Islet of Langerhans (tissue), 1 donor: ENCODE results near the gene LASP1NB.
"Not testable (repeated sequence)": the region's sequence is repeated elsewhere in the genome, so short reads cannot be mapped to it uniquely, and the experiment has no call there.

Experiments
- FAIRE-seq: peaks from one replicate; lab custom pipeline; 2011; peaks lifted over from hg19 to GRCh38; lab: Jason Lieb, UNC

LASP1NB gene

GRCh38 chr17:38897176-38897575 is 28.2 kb upstream of the LASP1NB start:
- FAIRE-seq = no peak

- no peak for FAIRE-seq
Observed at GRCh38 chr17:38897671-38898290, 27.6 kb upstream of the LASP1NB start.

- no peak for FAIRE-seq
Observed at GRCh38 chr17:38898291-38898679, 27.1 kb upstream of the LASP1NB start.

GRCh38 chr17:38898812-38899348 is 26.5 kb upstream of the LASP1NB start:
- FAIRE-seq = no peak

- FAIRE-seq = no peak
Observed at GRCh38 chr17:38899421-38899820, 26.0 kb upstream of the LASP1NB start.

GRCh38 chr17:38900978-38901656 is 24.3 kb upstream of the LASP1NB start:
- FAIRE-seq = no peak

GRCh38 chr17:38903404-38903803 is 22.0 kb upstream of the LASP1NB start:
- no peak for FAIRE-seq

- no peak for FAIRE-seq
Observed at GRCh38 chr17:38904892-38905291, 20.5 kb upstream of the LASP1NB start.

GRCh38 chr17:38905375-38905774 is 20.0 kb upstream of the LASP1NB start:
- FAIRE-seq = no peak

- FAIRE-seq = no peak
Observed at GRCh38 chr17:38906460-38907228, 18.8 kb upstream of the LASP1NB start.

- no peak for FAIRE-seq
Observed at GRCh38 chr17:38907930-38908675, 17.3 kb upstream of the LASP1NB start.

- no peak for FAIRE-seq
Observed at GRCh38 chr17:38908676-38909181, 16.7 kb upstream of the LASP1NB start.

GRCh38 chr17:38910325-38910724 is 15.1 kb upstream of the LASP1NB start:
- FAIRE-seq = no peak

GRCh38 chr17:38911081-38911730 is 14.2 kb upstream of the LASP1NB start:
- no peak for FAIRE-seq

GRCh38 chr17:38911731-38912081 is 13.7 kb upstream of the LASP1NB start:
- FAIRE-seq = not testable (repeated sequence)

GRCh38 chr17:38912221-38912813 is 13.1 kb upstream of the LASP1NB start:
- FAIRE-seq = no peak

GRCh38 chr17:38914741-38915638 is 10.4 kb upstream of the LASP1NB start:
- no peak for FAIRE-seq

- no peak for FAIRE-seq
Observed at GRCh38 chr17:38915639-38915995, 9.8 kb upstream of the LASP1NB start.

- no peak for FAIRE-seq
Observed at GRCh38 chr17:38916771-38917170, 8.6 kb upstream of the LASP1NB start.

GRCh38 chr17:38917259-38917658 is 8.2 kb upstream of the LASP1NB start:
- no peak for FAIRE-seq
